Measurements from ENCODE around the gene ZNF316. TPM values are rescaled to one million over a fixed set of nuclear protein-coding genes. Genes with fewer than 3 reads are reported as not detected.
A peak's percentile ranks its signal among the peaks of the same experiment; 100 is the strongest.

The ZNF316 gene
- total RNA-seq, 1 donor from 2014 or later: 46.8 TPM

- H3K36me3 ChIP-seq: peaks cover 22% of the 10 kb centered on the region
- intact Hi-C loops (cut with DNase I): no loop called here
- ATAC-seq: no peak
Observed at GRCh38 chr7:6653071-6654003, 16.2 kb downstream of the ZNF316 start.

DNA sequence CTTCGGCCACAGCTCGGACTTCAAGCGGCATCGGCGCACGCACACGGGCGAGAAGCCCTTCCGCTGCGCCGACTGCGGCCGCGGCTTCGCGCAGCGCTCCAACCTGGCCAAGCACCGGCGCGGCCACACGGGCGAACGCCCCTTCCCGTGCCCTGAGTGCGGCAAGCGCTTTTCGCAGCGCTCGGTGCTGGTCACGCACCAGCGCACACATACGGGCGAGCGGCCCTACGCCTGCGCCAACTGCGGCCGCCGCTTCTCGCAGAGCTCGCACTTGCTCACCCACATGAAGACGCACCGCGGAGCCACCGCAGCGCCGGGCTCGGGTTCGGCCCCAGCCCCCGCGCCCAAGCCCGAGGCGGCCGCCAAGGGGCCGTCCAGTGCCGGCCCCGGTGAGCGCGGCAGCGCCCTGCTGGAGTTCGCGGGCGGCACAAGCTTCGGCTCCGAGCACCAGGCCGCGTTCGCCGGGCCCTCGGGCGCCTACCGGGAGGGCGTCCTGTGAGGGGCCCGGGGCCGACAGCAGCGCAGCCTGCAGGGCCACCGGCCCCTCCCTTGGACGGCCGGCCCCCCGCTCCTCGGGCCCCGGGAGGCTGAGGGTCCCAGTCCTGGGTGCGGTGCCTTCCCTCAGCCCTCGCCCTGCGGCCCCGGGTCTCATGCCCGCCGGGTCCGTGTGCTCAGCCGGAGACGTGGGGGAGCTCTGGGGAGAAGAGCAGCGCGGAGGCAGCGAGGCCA lies 17.2 kb downstream of the ZNF316 start:
- DNase-seq: peak; percentile 32

More at GRCh38 chr7:6653071-6654003, 16.2 kb downstream of the ZNF316 start:
- Histone ChIP-seq H3K27me3 (no peaks in the 10 kb centered on the region), H3K9me3 (no peaks in the 10 kb centered on the region), H3K4me3 (no peak overlapping the region), H3K4me1 (no peaks in the 10 kb centered on the region), H3K27ac (no peak overlapping the region)
- DNase-seq: peak; percentile 52
- TF ChIP-seq, protein P1, sequence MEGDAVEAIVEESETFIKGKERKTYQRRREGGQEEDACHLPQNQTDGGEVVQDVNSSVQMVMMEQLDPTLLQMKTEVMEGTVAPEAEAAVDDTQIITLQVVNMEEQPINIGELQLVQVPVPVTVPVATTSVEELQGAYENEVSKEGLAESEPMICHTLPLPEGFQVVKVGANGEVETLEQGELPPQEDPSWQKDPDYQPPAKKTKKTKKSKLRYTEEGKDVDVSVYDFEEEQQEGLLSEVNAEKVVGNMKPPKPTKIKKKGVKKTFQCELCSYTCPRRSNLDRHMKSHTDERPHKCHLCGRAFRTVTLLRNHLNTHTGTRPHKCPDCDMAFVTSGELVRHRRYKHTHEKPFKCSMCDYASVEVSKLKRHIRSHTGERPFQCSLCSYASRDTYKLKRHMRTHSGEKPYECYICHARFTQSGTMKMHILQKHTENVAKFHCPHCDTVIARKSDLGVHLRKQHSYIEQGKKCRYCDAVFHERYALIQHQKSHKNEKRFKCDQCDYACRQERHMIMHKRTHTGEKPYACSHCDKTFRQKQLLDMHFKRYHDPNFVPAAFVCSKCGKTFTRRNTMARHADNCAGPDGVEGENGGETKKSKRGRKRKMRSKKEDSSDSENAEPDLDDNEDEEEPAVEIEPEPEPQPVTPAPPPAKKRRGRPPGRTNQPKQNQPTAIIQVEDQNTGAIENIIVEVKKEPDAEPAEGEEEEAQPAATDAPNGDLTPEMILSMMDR (IDR thresholded peaks at IDR 0.05): no peak

GRCh38 chr7:6654842-6655610 lies 17.9 kb downstream of the ZNF316 start:
- H3K9me3 ChIP-seq: no peaks in the 10 kb centered on the region
- no peak overlapping the region for H3K27ac ChIP-seq
- H3K27me3 ChIP-seq: no peaks in the 10 kb centered on the region
- TF ChIP-seq, protein P1 (IDR thresholded peaks at IDR 0.05): no peak
- ATAC-seq (no peak), DNase-seq (peak; percentile 56)
- no peaks in the 10 kb centered on the region for H3K4me1 ChIP-seq
- intact Hi-C loops (cut with DNase I): no loop called here
- peaks cover 12% of the 10 kb centered on the region for H3K36me3 ChIP-seq
- no peak overlapping the region for H3K4me3 ChIP-seq

More for the DNA sequence above, 17.2 kb downstream of the ZNF316 start:
- TF ChIP-seq, protein P1 (IDR thresholded peaks at IDR 0.05): no peak
- H3K36me3 ChIP-seq: peaks cover 18% of the 10 kb centered on the region
- no peak overlapping the region for H3K27ac ChIP-seq
- no peaks in the 10 kb centered on the region for H3K9me3 ChIP-seq
- H3K27me3 ChIP-seq: no peaks in the 10 kb centered on the region
- no peaks in the 10 kb centered on the region for H3K4me1 ChIP-seq
- intact Hi-C loops (cut with DNase I): no loop called here
- H3K4me3 ChIP-seq: no peak overlapping the region
- no peak for ATAC-seq

- H3K27me3 ChIP-seq: no peaks in the 10 kb centered on the region
- H3K4me3 ChIP-seq: no peak overlapping the region
- no peaks in the 10 kb centered on the region for H3K9me3 ChIP-seq
- no peak overlapping the region for H3K27ac ChIP-seq
- no peak for ATAC-seq
- H3K36me3 ChIP-seq: peaks cover 11% of the 10 kb centered on the region
- TF ChIP-seq, protein P1 (IDR thresholded peaks at IDR 0.05): no peak
- H3K4me1 ChIP-seq: no peaks in the 10 kb centered on the region
- intact Hi-C loops (cut with DNase I): no loop called here
- DNase-seq: peak; percentile 48
Observed at GRCh38 chr7:6655636-6656385, 18.7 kb downstream of the ZNF316 start.

DNA sequence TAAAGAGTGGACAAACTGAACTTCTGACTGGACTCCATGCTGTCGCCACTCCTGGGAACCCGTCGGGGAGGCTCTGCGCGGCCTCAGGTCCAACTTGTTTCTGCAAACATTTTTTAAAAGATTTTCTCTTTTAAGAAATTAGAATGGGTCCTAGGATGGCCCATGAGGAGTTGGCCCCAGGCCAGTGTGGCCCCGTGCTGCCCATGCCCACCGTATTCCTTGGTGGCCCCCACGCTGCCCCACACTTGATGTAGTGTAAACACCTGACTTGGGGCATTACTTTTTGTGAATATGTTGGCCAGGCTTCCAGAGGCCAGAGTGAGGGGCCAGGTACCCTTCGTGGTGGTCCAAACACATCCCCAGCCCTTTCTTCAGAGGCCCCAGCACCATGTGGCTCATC lies 19.3 kb downstream of the ZNF316 start:
- Histone ChIP-seq H3K4me1 (no peaks in the 10 kb centered on the region), H3K36me3 (peaks cover 11% of the 10 kb centered on the region), H3K27ac (no peak overlapping the region), H3K4me3 (no peak overlapping the region), H3K27me3 (no peaks in the 10 kb centered on the region), H3K9me3 (no peaks in the 10 kb centered on the region)
- ATAC-seq: no peak
- TF ChIP-seq, protein P1 (IDR thresholded peaks at IDR 0.05): no peak
- DNase-seq: peak; percentile 42
- intact Hi-C loops (cut with DNase I): no loop called here
